ENCODE data around the gene UBE3B.

UBE3B gene

DNA sequence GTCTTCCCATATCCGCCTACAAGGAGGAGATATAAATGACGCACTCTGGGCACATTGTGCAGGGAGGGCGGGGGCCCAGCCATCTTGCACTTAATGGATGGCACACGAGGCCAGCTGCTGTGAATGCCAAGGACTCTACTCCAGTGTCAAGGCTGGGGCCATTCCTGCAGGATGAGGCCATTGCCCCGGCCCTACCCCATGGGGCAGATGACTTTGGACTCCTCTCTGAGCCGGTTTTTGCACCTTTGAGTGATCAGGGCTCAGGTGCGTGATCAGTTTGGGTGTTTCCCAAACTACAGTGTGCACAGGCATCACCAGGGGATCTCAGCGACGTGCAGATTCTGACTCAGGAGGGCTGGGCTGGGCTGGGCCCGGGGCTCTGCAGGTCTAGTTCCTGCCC is 79.8 kb downstream of the UBE3B start:
- DNase-seq = no peak

DNA sequence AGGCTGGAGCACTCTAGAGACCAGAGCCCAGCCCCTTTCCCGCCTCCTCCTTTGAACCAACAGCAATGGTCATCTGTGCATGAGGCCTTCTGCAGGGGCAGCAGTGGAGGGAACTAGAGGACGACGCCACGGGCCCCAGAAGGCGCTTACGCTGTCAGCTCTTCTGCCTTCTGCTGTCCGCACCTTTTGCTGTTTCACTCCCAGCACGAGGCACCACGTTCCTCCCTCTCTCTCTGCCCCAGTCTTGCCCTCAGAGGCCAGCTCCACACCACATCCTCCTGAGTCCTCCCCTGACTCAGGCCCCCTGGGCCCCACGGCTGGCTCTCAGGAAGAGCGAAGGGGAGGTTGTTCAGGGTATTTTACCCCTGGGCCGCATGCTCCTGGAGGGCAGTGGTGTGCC is 80.4 kb downstream of the UBE3B start:
- no peak for DNase-seq

DNA sequence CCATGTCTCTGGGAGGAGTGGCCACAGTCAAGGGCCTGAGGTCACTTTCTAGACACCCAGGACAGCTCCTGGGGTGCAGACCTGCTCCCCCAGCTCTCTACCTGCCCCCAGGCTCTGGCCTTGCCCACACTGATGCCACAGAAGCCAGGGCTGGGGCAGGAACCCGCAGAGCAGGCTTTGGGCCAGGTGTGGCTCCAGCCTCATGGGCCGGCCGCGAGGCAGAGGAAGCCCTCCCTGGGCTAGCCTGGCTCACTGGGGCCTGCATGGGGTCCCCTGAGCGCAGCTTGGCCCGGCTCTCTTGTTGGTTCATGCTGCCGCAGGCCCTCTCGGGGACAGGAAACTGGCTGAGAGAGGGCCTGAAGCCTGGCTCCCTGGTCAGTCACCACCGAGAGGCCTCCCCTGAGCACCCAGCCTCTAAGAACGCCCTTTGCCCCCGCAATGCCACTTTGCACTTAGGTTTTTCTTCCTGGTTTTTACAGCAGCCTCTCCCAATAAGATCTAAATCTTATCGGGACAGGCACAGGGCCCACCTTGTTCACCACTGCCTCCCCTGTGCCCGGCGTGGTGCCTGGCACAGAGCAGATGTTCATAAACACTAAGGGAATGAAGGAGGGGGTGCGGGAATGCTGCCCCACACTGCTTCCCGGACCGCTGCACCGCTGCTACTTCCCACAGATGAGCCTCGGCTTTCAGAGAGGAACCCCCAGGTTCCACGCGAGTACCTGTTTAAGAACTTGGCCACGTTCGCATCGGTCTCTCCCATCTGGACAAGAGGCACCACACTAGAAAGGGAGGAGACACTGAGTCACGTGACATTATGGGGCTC is 81.2 kb downstream of the UBE3B start:
- DNase-seq = no peak

DNA sequence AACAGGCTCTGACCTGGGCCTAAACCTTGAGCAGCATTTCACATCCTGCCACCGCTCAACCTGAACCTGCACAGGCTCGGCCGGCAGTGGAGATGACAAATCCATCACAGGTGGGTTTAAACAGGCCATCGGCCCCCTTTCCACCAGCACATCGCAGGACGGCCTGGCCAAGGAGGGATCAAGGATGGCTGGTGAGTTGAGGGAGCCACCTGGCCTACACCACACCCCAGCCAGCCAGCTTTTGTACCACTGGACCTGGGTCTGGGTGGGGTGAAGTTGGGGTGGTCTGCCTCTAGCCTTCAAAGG is 81.7 kb downstream of the UBE3B start:
- DNase-seq = no peak

DNA sequence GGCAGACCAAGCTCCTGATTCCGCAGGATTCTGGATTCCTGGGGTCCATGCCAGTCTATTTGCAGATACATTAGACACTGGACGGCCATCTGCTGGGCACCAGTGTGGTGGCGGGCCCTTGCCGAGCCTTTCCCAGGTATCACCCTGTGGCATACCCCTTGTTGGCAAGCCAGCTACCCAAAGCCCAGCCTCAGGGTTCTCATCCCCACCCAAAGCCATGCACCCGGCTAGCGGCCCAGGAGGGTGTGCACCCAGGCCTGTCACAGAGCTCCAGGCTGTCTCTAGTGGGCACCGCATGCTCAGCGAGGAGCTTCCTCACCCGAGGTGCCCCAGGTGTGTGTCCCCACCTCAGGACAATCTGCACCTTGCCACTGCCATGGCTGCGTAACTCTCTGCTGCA is 82.2 kb downstream of the UBE3B start:
- no peak for DNase-seq

DNA sequence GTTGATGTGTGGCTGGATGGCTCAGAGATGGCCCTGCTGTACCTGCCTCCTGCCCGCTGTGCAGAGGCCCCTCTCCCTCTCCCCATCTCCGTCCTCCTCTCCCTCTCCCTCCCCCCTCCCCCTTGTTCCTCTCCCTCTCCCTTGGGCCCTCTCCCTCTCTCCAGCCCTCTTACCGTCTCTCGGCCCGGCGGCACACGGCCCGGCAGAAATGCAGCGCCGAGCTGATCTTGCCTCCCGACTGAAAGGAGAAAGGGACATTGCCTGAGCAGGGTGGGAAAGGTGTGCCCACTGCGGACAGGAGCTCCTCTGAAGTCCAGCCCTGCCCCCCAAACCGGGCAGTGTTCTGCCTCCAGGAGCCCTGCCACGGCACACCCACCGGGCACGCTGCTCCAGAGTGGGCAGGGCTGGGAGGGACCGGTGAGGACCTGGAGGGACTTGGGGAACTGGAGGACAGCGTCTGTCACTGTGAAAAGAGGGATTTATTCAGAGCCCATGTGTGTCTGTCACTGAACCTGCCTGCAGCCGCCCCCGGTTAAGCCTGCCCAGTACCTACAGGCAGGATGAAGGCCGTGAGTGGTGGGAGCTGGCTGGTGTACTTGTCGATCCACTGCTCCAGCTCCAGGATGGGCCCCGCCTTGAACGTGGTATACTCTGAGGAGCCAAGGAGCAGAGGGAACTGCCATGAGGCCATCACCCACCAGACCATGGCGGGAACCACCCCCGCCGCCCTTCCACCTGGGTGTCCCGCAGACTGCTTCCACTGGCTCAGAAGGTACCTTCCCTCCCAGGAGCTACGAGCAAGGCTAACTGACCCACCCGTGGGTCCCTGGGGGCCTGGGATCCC is 83.7 kb downstream of the UBE3B start:
- DNase-seq = no peak

DNA sequence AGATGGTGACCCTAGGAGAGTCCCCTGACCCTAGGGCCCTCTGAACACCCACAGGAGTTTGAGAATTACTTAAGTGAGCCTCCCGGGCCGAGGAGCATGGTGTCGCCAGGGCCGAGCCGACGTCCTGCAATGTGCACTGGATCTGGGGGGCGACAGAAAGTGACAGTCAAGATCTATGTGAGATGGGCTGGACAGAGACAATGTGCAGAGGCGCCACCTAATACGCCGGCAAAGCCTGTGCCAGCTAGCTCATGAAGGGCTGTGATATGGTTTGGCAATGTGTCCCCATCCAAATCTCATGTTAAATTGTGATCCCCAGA is 84.2 kb downstream of the UBE3B start:
- DNase-seq = no peak

DNA sequence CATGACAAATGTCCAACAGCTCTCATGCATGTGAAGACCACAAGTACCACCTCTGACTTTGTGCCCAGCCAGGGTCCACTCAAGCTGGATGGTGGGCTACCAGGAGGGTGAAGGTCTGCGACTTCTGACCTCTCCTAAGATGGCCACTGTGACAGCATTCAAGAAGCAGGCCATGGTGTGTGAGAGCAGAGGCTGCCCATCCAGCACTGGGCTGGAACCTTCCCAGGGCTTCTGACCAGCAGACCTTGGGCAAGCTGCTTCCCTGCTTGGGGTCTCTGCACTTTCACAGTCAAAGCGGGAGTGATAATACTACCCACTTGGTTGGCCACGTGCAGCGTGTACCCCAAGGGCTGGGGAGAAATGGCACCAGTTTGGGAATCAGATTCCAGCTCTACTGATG is 85.4 kb downstream of the UBE3B start:
- no peak for DNase-seq

DNA sequence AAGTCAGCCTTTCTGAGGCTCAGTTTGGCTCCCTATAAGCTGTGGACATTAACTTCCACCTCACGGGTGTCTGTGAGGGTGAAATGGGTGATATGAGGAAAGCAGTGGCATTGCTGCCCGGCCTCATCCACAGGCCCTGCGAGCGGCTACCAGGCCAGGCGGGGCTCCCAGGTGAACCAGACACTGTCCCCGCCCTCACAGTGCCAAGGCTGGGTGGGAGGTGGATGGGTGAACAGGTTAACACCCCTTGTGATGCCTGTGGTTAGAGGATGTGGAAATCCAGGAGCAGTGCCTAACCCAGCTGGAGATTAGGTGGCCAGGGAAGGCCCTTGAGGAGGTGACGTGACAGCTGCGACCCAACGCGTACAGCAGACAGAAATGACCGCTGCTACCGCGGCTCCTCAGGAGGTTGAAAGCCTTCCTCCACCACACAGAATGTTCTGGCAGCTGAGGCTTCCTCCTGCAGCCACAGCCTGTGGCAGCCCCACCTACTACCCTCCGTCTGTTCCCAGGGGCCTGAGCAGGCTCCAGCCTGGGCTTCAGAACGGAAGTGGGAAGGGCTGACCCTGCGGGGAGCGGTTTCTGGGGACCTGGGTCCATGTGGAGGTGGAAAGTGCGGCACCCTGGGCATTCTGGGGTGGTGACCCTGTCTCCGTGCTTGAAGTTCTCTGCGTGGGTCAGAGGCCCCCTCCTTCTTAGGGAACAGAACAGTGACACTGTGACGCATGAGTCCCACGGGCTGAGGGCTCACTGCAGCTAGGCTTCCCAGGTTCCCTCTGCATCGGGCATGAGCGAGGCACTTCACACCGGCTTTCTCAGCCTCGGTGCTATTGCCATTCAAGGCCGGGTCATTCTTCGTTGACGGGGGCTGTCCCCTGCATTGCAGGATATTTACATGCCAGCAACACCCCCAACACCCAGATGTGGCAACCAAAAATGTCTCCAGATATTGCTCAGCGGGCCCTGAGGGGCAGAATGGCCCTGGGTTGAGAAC is 86.2 kb downstream of the UBE3B start:
- no peak for DNase-seq

DNA sequence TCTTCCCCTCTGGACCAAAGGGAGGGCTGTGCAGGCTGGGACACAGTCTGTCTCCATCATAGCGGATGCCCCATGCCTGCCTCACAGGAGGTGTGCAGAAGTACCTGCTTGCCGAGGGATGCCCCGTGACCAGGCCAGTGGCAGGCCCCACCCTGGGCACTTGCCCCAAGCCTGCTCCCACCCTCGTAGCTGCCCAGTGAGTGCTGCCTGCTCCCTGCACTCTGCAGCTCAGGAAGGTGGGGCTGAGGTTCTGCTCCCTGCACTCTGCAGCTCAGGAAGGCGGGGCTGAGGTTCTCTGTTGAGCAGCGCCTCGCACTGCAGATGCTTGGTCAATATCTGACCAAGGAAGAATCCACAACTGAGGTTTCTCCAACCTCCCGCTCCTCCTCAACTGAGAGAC is 89.0 kb downstream of the UBE3B start:
- DNase-seq = no peak

DNA sequence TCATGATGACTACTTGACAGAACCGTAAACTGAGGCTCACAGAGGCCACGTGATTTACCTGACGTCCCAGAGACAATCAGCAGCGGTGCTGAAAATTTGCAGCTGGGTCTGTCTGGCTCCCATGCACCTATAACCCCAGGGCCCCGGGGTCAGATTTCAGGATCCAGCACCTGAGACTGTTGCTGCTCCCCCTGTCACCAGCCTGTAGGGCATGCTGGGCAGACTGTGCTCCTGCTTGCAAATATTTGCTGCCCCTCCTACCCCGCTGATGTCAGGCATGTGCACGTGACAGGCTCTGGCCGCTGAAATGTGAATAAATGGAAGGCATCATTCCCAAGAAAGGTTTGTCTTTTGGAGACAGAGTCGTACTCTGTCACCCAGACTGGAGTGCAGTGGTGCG is 89.9 kb downstream of the UBE3B start:
- DNase-seq = no peak

DNA sequence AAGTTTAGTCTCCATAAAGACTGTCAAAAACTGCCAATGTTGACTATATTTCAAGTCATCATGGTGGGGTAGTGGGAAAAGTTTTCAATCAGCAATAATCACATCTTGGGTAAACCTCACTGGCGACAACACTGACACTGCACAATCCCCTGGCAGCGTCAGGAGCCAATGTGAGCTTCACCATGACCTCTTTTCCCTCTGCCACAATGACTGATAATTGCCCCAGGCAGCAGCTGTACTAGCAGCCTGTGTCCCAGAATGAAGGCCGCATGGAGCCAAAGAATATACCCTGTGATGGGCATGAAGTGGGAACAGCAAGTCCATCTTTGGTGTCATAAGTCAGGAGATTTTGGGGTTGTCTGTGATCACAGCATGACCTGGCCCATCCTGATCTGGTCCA is 90.5 kb downstream of the UBE3B start:
- no peak for DNase-seq

DNA sequence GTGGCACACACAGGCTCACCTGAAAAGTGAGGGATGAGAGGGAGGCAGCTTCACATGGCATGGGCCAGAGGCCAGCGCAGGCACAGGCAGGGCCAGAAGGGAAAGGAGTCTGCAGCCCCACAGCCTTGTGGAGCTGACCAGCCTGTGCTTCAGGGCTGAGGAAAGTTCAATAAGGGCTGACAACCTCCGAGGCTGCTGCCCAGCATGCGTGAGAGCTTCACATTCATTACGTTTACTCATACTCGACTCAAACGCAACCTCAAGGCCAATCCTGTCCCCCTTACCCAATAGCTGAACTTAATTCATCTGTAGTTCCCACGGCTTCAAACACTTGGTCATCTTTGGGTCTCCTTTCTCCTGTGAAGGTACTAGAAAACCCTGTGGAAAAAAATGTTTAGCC is 91.1 kb downstream of the UBE3B start:
- no peak for DNase-seq

DNA sequence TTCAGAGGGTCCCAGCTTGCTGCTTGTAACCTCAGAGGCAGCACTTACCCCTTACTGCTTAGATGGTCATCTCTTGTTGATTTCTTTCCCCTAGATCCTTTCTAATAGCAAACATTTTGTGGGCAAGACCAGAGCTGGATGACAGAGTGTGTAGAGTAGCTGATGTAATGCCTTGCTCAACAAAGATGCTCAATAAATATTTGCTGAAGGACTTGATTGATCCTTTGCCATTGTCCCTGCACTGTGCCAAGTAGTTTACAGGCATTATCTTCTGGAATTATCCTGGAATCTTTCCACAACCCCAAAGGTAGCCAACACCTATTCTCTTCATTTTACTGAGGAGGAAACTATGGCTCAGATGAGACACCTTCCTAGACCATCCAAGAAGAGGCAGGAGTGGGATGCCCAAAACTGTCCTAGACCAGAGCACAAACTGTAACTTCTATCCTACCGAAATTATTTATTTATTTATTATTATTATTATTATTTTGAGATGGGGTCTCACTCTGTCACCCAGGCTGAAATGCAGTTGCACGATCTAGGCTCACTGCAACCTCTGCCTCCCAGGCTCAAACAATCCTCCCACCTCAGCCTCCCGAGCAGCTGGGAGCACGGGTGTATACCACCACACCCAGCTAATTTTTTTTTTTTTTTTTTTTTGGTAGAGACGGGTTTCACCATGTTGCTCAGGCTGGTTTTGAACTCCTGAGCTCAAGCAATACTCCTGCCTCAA is 94.5 kb downstream of the UBE3B start:
- no peak for DNase-seq

DNA sequence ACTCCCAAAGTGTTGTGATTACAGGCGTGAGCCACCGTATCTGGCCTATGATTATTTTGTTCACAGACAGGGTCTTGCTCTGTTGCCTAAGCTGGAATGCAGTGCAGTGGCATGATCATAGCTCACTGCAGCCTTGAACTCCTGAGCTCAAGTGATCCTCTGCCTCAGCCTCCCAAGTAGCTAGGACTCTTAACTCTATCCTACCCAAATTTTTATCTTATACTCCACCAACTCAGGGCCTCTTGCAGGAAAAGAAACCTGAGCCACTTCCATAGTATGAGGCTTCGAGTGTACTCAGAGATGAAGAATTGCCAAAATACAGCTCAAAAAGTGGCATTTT is 95.0 kb downstream of the UBE3B start:
- DNase-seq = no peak

DNA sequence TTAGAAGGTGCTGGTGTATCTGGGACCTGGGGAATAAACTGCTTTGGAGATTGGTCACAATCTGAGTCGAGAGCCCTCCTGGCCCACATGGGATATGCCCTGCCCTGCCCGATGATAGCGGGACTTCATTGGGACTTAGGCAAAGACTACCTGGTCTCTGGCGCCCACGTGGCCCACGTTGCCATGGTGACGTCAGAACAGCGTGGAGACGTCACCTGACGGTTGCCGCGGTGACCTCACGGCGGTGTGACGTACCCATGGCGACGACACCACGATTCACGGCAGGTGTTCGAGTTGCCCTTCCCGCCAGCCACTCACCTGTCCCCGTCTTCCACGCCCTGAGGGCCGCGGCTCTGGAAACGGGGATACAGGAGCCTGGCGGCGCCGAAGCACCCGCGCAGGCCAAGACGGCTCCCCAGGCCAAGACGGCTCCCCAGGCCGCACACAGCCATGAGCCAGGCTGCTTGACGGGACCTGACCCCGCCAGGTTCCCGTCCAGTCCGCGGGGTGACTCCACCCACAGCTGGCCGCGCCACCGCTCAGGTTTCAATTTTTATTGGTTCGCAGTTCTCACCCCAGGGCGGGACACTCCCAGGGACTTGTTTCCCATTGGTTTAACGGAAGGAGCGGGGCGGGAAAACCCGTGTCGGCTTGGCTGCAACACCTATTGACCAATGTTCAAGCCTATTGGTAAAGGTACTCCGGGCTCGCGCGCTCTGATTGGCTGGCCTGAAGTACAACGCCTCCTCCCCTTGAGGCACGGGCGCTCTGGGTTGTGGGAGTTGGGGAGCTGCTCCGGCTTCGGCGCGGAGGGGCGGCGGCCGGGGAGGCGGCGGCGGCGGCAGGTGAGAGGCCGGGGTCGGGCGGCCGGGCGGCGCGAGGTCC is 95.8 kb downstream of the UBE3B start, which contains the start of the genes MMAB and MVK:
MMAB (minus strand) TSS at position 476 of the 885 bp plus-strand sequence; CDS start at position 452, 24 bp downstream.
MVK (plus strand) TSS at position 766 of the 885 bp plus-strand sequence. CDS start 1,029 bp downstream, outside the sequence.
- DNase-seq = peak; percentile 99

DNA sequence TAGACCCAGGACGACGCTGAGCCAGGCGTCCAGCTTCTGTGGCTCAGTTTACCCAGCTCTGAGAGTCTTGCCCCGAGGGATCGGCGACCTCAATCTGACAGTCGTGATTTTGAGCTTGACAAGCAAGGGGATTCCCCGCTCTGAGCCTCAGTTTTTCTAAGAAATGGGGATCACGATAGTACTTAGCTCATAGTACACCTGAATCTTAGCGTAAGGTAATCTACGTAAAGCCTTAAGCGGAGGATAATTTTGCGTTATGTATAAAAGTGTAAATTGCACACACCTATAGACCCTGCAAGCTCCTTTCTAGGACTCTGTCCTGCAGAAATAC is 96.4 kb downstream of the UBE3B start:
- no peak for DNase-seq

DNA sequence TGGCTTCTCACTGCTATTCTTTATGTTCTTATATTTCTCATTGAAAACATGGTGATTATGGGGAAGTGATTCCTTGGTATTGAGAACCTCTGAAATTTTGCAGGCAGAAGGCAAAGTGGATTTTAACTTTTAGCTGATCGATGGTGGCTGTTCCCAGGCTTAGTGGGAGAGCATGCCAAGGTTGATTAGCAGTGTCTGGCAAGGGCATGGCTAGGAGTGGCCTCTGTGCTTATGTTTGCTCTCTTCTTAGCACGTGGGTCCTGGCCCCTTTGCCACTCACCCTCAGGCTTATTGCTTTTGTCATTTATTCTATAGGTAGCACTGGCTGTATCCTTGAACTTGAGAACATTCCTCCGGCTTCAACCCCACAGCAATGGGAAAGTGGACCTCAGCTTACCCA is 98.2 kb downstream of the UBE3B start:
- DNase-seq = no peak

DNA sequence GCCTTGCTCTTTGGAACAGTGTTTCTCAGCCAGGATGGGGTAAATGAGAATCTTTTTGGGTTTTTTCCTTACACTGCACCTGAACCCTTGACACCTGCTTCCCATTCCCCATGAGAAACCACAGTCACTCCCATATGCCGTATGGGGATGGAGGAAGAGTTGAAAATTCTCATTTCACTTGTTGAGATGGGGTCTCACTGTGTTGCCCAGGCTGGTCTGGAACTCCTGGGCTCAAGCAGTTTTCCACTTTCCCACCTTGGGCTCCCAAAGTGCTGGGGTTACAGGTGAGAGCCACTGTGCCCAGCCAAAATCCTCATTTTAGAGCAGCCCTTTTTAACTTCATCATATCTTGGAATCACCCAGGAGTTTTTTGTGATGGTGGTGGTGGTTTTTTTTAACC is 99.9 kb downstream of the UBE3B start:
- DNase-seq = no peak

DNA sequence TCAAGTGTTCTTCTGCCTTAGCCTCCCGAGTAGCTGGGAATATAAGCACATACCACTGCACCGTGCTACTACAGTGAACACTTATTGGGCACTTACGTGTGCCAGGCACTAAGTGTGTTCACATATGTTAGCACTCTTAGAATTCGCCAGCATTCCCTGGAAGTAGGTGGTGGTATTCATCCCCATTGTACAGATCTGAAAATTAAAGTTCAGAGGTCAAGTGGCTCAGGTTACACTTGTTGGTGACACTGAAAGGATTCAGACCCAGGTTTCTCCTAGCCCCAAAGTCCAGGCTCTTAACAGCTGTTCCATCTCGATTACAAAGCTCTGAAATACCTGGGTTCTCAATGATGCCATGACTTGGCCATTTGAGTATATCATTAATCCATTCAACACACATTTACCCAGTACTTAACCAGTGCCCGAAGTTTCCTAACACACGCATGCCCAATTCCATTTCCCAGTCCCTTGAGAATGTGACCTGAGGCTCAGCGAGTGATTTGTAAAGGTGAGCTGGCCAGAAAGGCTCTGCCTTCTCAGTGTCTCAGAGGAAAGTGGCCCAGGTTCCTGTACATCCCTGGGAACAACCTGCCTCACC is 101.0 kb downstream of the UBE3B start:
- DNase-seq = no peak

DNA sequence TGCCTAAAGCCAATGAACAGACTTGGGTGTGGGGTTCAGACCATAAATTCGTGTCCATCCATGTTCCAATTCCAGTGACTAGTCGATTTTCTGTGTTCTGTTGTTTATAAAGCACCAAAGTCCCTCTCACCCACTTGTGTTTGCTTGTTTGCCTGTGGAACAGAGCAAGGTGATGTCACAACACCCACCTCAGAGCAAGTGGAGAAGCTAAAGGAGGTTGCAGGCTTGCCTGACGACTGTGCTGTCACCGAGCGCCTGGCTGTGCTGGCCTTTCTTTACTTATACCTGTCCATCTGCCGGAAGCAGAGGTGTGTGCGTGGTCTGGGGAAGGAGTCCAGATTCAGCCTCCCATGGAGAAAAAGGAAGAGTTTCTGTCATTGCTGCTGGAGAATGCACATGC is 102.2 kb downstream of the UBE3B start:
- DNase-seq = no peak

Data from kidney glomerular epithelial cell (primary cell).